Measurements from ENCODE around the gene DAW1. TPM values are rescaled to one million over a fixed set of nuclear protein-coding genes. Genes with fewer than 3 reads are reported as not detected.

Gene DAW1
- total RNA-seq, 1 donor from 2014 or later, result not detected

GRCh38 chr2:227862227-227862740, 9.1 kb upstream of the DAW1 start:
- DNase-seq (ENCODE audit: low spot score), result no peak

DNA sequence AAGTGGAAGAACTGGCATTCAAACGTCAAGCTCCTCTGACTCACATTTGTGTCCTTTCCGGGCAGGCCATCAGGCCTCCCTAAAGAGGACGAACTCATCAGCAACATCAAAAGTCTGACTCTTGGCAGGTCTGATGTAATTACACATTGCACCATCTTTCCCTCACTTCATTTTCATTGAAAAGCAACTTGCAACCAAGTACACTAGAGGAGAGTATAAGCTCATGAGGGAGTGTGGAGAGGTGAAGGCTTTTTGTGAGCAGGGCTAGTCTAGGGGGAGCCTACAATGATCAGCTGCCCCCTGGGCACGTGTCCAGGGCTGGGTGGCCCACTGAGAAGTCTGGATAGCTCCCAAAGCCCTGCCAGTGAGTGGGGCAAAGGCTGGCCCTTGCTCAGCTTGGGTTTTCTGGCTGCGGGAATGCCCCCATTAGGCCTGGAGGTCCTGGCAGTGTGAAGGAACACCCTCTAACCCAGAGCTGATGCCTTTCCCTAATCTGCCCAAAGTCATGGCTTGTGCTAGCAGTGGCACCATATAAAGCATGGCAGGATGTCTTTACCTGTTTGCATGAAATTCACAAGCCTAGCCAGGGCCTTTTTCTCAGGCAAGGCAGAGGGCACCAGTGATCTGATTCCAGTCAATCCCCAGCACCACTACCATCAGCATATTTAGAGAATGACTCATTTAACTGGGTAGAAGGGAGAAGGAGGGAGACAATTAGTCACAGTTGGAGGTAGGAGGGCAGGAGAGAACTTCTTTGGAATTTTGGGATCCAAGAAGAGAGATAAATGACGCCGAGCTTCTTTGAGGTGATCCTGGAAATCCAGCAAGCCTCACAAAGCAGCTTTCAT, 8.5 kb upstream of the DAW1 start:
- peak; percentile 37 for DNase-seq (ENCODE audit: low spot score)

DNA sequence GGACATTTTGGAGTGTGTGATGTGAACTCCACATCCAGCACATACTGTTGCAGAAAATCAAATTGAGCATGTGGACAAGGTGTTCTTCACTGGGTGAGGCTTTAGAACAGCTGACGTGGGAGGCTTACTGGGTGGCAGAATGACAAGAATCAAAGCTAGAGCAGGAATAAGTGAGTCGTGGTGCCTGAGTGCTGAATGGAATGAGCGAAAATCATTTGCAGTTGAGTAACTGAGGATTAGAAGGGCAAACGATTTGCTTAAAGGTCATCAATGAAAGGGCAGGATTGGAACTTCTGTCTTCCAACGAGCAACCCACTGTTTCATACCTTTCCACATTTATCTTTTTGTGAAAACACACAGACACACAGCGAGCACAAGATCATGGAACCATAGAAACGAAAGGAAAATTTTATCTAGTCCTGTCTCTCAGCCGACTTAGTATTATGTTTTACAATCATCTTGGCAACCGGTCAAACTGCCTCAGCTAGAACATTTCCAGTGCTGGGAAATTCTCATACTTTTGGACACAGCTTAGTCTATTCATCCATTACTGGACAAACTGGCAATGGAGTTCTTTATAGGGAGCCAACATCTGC, 7.2 kb upstream of the DAW1 start:
- peak; percentile 79 for DNase-seq (ENCODE audit: low spot score)

- DNase-seq (ENCODE audit: low spot score), result no peak
These were observed 6.1 kb upstream of the DAW1 start for GRCh38 chr2:227865291-227865690.

- DNase-seq (ENCODE audit: low spot score), result no peak
These were observed 4.0 kb upstream of the DAW1 start for GRCh38 chr2:227867386-227867785.

DNA sequence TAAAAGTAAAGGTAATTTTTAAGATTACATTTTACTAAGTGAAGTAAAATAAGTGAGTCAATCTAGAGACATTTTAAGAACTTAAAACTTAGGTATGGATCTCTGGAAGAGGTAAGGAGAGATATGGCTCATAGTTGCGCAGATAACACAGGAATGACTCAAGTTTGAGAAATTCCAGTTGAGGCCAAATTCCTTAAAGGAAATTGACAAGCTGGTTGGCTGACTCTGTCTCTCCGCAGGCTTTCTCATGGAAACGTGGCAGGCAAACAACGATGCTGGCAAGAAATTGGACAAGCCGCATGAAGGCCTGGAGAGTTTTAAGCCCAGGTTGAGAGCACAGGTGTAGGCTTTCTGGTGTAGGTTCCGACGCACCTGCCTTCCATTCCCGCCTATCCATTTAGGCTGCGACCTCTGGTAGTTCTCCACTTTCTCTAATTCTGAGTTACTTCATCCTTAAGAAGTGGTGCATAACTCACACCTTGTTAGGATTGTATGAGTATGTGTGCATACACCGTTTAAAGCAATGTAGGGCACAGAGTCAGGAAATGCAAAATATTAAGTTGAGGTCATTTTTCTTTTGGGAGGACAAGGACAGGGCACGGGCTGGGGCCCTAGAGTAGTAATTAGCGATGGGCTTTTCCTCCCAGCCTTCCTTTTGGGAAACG, 589 bp upstream of the DAW1 start:
- DNase-seq (ENCODE audit: low spot score), result peak; percentile 47

DNA sequence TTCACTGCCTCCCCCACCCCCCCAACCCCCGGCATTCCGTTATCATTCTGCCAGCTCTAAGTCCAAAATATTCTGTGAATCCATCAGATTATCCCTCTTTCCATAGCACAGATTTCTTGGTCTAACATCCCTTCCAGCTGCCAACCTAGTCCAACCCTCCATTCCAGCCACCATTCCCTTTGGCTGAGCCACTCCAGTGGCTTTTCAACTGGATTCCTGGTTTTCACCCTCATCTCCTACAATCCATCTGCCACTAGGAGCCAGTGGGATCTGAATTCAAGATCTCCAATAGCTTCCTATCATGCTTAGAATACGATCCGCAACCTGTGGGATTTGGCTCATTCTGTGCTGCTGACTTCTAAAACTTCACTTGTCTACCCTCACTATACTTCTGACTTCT, 1.2 kb downstream of the DAW1 start:
- no peak for DNase-seq (ENCODE audit: low spot score)

DNA sequence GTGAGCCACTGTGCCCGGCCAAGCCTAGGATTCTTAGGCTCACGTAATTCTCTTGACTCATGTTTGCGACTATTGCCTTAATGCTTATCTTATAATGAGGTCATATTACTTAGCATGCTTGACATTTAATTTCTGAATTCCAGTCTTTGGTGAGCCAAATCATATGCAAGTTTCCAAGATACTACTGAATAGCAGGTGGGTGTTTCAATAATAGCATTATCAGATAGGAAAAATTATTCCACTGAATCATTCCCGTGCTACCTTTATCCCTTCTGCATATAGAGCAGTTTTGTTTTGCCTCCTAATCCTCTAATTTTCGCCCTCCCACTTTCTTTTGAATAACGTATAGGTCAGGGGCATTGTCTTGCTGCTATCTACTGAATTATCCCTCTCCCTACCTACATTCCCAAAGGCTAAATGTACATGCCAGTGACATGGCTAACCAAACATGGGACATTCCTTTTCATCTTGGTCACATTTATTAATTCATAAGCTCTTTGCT, 4.9 kb downstream of the DAW1 start:
- no peak for DNase-seq (ENCODE audit: low spot score)

GRCh38 chr2:227877421-227878310, 6.2 kb downstream of the DAW1 start:
- DNase-seq (ENCODE audit: low spot score), result no peak

DNA sequence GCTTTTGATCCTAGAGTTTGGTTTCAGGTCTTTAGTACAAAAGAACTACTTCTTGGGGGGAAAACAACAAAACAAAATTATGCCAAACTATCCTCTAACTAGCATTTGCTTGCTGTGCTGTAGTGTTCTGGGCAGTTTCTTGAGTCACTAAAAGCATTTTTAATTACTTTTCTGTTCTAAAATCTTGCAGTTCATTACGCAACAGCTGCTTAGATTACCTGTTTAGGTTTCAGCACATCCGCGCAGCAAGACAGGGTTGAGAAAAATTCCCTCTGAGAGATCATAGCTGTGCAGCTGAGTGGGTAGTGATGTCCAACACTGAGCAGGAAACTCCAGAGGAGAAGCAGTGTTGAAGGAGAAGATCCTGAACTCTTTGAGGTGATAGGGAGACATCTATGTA, 9.0 kb downstream of the DAW1 start:
- DNase-seq (ENCODE audit: low spot score), result no peak

- DNase-seq (ENCODE audit: low spot score), result no peak
These were observed 10.6 kb downstream of the DAW1 start for GRCh38 chr2:227881866-227882517.

DNA sequence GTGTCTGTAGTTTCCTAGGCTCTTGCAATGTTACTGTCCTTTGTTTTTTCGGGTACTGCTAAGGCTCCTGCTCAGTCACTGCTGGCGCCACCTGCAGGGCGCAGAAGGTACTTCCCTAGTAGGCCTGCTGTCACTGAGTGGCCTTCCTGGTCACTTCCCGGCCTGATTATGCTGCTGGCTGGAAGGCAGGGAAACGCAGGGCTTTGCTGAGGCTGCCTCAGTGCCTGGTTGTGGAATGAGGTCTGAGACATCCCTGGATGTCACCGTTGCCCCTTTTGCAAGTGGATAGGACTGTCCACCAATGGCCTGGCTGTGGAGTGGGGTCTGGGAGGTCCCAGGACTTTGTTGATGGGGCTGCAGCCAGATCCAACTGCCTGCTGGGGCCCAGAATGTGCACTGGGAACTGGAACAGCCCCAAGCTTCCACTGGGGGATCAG, 13.1 kb downstream of the DAW1 start:
- DNase-seq (ENCODE audit: low spot score), result peak; percentile 16

DNA sequence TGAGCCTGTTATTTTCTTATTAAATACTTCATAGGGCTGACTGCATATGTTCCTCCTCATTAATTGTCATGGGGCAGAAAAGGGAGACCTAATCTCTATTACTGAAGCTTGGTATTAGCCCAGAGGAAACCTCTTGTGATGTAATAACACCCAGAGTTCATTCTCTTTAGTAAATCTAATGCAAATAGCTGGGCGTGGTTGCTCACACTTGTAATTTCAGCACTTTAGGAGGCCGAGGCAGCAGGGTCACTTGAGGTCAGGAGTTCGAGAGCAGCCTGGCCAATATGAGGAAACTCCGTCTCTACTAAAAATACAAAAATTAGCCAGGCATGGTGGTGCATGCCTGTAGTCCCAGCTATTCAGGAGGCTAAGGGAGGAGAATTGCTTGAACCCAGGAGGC, 14.7 kb downstream of the DAW1 start:
- no peak for DNase-seq (ENCODE audit: low spot score)

DNA sequence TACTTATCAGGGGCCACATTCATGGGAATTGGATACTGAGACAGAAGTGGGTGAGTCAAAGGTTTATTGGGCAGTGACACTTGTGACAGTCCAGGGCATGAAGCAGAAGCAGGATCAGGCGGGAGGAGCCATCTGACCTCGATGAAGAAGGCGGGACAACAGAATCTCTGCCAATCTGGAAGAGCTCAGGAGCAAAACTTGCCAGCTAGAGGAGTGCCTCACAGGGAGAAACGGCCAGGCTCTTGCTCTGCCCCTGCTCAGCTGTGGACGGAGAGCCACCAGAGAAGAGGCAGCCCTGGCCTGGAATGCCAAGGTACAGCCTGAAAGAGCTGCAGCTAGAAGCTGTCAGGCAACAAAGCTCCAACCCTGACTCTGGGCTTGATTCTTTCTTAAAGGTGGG, 16.9 kb downstream of the DAW1 start:
- no peak for DNase-seq (ENCODE audit: low spot score)

DNA sequence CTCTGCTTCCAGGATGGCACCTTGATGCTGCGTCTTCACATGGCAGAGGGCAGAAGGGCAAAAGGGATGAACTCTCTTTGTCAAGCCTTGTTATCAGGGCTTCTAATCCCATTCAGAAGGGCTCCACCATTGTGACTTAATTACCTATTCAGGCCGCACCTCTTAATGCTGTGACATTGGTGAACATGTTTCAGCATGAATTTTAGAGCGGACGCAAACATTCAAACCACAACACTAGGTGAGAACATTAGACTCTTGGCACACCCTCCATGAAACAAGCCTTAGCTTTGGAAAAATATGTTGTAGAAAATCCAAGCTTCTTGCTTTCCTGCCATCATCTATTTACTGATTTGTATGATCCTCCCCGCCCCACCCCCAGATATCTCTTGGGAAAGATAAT, 17.9 kb downstream of the DAW1 start:
- no peak for DNase-seq (ENCODE audit: low spot score)

GRCh38 chr2:227890495-227891079, 19.2 kb downstream of the DAW1 start:
- peak; percentile 59 for DNase-seq (ENCODE audit: low spot score)

DNA sequence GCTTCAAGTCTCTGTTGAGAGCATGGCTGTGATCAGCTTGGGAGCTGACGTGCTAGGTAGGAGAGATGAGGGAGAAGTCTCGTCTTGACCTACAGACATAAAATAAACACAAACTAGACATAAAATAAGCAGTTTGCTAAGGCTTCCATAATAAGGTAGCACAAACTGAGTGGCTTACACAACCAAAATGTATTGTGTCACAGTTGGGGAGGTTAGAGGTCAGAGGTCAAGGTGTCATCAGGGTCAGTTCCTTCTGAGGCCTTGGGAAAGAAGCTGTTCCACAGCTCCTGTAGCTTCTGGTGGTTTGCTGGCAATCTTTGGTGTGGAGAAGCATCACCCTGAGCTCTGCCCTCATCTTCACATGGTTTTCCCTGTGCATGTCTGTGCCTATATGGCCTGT, 20.2 kb downstream of the DAW1 start:
- DNase-seq (ENCODE audit: low spot score), result no peak

- DNase-seq (ENCODE audit: low spot score), result no peak
These were observed 31.9 kb downstream of the DAW1 start for GRCh38 chr2:227903381-227903780.

GRCh38 chr2:227906991-227907390, 35.6 kb downstream of the DAW1 start:
- no peak for DNase-seq (ENCODE audit: low spot score)

All from umbilical cord (tissue), 2 donors.